HG03108 (cell line): ENCODE data around the gene FARP1.

Experiments used
- ATAC-seq: cut with Tn5 transposase; IDR thresholded peaks from one replicate; pipeline ENCODE4 v1.9.1; 2021; ENCODE audit warnings: moderate library complexity; ENCODE audit not compliant: unreplicated experiment

Gene FARP1

DNA sequence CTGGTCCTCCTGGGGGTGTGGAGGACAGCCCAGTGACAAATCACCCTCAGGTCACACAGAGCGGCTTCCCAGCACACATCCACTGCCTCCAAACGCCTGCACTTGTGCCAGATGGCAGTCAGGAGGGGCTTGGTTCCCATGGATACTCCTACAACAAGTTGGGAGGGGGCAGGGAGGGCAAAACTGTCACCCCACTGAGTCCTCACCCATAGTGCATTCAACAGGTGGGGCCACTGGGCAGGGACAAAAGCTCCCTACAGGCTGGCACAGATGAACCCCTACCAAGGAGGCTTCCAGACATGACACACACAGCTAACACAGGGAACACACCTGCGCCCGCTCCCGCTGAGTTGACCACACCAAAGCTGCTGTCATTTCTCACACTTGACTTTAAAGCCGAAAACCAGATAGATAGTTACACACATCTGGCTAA, 313.5 kb downstream of the FARP1 start:
- no peak for ATAC-seq

DNA sequence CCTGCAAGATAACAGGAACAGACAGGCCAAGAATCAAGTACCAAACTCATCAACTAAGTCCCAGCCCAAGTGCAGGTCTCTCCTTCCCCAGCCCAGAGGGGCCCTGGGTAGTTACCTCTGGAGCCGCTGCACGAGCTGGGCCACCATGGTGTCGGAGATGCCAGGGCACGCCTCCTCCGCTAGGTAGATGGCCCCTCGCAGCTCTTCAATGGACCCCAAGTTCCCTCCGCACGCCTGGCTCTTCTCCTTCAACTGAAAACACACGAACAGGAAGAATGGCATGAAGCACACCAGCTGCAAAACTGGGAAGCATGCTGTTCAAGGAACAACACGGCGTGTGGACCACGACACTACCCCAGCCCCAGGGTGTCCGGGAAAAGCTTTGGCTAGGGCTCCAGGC, 314.2 kb downstream of the FARP1 start:
- ATAC-seq: no peak

DNA sequence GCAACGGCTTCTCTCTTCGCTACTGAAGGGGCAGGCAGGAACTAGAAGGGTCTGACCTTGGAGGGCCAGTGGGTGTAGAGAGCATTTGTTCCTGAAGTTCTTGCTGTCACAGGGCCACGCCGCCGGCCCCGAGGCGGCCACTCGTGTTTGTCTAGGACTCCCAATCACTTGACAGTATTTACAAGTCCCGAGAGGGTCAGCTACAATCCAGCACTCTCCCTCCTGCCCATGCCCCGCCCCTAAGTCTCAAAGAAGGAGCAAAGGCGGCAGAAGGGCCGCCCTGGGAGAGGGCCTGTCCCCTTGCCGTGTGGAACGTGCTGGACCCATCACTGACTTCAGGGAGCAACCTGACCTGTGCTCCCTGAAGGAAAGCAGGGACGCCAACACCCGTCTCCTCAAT, 315.5 kb downstream of the FARP1 start:
- no peak for ATAC-seq

DNA sequence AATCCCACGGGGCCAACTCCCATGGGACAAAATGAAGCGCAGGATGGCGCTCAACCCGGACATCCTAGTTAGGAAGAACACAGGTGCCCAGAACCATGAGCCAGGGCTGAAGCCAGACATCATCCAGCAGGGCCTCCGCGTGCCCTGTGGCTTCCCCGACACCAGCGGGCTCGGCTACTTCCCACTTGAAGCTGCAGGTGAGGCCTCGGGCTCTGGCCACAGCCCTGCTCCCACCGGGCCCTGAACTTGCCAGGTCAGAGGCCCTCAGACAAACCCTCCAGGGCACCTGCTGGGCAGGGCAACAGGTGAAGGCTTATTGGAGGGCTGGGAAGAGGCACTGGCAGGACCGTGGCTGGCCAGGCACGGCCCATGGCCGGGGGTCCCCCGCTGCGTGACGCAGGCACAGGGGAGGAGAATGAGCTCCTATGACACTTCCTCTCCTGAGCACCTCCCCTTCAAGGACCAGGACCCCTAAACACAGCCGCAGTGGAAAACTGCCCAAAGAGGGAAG, 316.3 kb downstream of the FARP1 start:
- no peak for ATAC-seq

DNA sequence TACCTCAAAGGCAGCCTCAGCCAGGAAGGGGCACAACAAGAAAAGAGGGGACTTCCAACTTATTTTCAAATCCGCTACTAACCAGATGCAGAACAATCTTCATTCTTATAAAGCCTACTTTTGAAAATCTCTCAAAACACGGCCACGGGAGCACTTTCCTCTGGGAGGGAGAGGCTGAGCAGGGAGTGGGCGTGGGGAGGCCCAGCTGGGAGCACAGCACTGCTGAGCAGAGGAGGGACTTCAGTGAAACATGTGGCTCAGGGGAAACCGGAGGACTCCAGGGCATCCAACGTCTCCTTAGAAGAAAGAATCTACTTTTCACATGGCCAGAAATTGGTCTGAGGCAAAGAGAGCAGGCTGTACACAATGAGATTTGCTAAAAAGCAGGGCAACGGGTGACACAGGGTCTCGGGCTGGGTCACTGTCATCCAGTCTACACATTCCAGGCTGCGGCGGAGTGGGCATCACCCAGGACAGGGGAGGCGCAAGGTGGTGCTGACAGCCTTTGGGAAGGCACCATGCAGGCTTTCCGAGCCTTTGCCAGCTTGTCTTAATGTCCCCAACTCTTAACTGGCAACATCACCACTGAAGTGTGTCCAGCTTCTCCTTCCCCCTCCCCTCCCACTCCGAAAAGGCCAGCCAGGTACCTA, 317.0 kb downstream of the FARP1 start:
- no peak for ATAC-seq

DNA sequence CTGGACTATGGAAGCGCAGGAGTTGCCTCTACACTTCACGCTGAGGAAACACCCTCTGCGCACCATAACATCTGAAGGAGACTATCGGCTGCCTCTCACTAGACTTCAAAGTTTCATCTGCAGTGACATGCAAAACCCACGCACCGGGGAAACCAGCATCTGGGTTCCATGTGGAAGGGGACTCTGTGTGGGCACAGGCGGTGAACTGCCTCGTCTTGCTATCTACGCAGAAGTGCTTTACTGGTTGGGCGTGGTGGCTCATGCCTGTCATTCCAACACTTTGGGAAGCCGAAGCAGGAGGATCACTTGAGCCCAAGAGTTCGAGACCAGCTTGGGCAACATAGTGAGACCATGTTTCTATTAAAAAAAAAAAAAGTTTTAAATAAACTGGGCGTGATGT, 317.6 kb downstream of the FARP1 start:
- ATAC-seq: no peak

DNA sequence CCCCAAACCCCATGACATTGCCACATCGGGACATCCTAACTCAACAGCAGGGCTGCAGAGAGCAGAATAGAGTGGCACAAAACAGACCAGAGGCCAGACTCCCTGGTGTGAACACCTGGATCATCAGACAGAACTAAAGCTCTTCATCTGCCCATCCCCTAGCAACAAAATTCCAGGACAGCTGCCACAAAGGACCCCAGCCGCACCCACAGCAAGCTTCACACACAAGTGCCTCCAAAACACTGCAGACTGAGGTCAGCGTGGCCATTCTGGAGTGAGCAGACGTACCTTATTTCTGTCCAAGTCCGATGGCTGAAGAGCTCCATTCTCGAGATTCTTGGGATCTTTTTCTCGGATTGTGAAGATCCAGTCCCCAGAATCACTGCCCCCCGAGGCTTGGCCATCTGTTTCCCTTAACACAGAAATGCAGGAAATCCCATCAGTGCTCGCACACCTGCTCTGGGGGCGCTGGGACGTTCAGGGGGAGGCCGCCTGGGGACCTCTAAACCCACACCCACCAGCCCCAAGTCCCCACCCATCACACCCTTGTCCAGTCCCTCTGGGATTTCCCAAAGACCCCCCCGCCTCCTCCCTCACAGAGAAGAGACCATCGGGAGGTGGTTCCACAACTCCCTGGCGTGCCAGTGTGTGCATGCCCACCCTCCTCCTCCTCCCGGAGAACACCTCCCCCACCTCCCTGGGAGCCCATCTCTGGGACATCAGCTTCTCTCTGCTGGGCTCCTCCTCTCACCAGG, 318.8 kb downstream of the FARP1 start:
- no peak for ATAC-seq

DNA sequence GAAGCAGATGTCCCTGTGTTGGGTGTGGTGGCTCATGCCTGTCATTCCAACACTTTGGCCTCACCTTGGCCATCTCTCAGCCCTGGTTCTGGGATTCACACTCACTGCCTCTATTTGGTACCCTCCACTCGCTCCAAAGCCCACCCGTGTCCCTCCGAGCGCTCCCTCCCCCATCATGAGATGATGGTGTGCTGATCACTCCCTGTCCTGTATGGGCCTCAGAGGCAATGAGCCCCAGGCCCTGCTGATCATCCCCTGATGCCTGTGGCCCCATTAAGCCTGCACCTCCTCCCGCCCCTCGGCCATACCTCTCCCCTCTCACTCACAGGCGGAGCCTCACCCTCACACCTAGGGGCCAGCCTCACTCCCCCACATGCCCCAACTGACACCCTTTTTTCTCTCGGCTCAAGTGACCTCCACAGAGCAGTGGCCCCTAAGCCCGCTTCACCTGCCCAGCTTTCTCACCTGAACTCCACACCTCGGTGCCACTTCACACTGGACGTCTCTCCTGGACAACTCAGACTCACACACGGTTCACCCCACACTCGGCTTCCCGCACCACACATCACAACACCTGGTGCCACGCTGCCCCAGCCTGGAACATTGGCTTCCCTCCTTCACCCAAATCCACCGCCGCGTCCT, 319.5 kb downstream of the FARP1 start:
- no peak for ATAC-seq

DNA sequence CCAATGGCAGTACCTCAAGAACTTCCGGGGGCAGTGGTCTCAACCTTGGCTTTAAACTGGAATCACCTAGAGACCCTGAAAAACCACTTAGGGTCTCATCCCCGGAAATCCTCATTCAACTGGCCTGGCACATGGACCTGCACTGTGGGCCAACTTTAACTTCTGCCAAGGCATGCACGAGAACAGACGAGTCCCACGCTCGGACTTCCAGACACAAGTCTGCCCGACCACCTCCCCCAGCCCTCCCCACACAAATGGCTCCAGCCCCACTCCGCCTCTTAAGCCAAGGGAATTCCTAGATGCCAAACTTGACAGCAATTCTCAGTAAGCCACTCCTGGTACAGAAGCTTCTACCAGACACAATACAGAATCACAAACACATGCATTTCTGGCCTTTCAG, 320.1 kb downstream of the FARP1 start:
- ATAC-seq: no peak

DNA sequence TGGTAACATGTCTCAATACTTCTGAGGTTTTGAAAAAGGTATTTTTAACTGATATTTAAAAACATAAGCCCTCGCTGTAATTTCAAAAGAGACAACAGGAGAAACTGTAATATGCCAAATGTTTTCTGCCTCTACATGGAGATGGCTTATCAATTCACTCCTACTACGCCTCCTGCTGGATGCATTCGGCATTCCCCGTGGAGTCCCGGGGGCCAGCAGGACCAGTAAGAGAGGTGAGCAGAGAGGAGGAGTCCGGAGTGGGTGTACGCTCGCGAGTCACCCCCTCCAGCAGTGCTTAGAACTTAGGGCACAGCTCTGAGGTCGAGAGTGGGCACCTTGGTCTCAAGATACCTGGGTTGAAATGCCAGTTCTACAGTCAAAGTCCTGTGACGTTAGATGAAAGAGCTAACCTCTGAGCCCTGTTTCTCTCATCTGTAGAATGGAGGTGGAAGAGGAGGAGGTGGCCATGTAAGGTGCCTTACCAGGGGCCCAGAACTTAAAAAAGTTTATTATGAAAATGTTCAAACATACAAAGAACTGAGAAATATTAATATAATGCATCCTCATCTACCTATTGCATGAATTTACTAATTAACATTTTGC, 323.8 kb downstream of the FARP1 start:
- ATAC-seq: no peak

DNA sequence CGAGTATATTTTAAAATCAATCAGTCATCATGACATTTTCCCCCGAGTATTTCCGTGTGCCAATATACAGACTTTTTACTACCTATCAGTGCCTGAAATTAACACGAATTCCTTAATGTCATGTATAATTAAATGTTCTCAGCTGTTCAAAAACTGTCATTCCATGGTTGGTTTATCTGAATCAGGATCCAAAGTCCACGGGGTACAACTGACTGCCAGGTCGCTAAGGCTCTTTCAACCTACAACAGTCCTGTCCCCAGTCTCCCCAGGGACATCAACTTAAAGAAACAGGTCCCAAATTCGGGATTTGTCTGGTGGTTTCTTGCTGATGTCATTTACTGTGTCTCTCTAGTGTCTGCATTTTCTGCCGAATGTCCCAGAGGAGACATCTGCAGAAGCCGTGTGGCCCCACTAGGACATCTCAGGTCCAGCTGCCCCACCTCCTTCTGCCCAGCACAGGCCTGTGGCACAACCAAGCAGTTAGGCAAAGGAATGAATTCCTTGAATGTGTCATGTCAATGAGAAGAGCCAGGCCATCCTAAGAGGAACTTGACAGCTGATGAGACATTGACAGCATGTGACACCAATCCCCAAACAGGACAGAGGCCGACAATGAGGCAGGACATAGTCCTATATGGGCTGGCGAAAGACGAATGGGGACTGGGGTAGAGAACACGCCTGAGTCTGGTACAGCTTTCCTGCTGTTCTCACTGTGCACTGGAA, 324.5 kb downstream of the FARP1 start:
- no peak for ATAC-seq

DNA sequence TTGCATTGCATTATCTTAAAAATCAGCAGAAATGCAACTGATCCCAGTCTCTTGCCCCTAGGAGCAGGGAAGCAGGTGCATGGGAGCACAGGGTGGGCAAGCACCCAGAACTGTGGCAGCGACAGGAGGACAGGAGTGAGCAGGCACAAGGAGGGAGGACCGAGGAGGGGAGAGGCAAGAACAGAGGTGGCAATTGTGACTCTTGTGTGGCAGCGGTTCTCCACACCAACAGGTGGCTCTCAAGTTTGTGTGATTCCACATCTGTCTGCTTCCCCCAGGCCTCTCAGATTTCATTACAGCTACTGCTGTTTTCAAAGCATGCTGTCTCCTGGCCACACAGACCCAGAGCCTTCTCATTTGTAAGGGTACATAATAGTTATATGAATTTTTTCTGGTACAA, 325.5 kb downstream of the FARP1 start:
- ATAC-seq: no peak

DNA sequence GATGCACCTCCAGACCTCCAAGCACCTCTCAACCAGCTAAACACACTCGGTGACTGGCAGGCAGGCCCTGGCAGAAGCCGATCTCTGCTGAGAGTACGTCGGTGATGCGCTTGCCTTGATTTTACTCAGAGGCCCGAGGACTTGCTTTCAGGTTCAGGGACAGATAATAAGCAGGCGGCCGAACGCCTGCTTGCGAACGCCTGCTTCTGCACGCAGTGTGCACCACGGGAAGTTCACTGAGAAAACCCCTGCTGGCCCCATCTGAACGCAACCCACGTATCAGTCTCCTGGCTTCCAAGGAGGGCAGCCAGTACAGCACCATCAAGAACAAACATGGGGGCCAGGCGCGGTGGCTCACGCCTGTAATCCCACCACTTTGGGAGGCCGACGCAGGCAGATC, 326.0 kb downstream of the FARP1 start:
- no peak for ATAC-seq

DNA sequence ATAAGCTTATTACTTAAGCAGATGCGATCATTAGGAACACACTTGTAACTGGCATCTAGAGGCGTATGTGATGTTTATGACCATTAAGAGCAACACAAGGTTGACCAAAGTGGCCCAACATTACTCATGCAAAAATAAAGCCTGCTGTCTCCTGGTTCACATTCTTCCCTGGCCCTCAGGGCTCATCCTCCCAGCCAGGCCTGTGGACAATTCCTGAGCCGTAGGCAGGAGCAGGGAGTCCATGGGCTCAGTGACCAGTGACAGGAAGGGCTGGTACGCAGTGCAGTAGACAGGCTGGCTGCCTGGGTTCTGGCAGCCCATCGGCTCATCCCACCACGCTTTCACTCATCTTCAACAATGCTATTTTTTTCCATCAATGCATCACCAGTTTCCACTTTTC, 328.0 kb downstream of the FARP1 start:
- no peak for ATAC-seq

DNA sequence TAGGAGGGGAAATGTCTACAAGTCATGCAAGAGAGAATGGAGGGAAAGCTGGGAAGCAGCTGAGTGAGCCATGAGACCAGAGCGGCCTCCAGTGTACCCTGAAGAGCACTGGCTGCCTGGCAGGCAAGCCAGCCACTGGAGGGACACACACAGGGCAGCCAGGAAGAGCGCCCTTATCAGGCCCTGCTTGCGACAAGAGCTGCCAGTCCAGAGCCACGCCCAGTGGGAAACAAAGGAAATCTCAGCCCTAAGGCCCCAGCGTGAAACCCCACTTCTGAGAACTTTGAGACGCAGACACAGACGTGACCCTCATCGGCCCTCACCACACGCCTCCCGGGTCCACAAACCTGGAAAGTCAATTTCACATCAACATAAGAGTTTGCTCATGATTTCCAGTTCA, 329.0 kb downstream of the FARP1 start:
- no peak for ATAC-seq

DNA sequence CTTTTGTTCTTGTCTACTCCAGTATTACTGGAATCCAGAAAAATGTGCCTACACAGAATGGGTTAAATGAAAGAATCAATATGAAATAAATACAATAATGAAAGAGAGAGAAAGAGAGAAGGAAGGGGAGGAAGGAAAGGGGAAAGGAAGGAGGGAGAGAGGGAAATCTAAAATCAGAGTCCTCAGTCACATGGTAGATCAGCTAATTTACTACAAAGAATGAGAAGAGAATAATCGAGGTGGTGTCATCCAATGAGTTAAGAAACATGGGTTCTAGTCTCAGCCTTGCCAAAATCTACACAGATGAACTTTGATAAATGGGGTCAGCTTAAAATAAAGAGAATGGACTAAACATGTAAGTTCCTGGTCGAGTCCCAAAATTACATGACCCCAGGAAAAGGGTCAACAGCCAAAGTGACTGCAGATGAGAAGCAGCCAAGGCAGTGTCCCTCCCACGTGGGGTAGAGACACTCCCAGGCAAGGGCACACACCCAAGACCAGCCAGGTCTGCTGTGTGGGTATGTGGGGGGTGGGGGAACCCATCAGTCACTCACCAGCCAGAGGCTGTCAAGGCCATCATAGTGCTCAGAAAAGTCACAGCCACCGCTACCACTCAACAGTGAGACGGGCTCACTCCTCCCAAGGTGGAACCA, 330.4 kb downstream of the FARP1 start:
- ATAC-seq: no peak

DNA sequence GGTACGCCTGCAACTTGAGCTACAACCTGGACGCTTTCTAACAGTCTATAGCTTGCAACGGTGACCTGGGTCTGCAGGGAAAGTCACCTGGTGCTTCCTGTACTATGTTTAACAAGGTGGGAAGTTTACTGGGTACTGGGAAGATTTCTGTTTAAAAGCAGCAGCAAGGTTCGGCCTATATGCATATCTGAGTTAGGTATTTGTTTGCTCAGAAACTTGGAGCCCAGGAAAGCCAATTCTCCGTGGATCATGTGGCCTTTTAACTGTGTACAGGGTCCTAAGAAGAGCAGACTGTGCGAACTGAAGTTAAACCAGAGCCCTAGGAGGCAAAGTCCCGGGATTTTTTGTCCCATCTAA, 330.9 kb downstream of the FARP1 start:
- no peak for ATAC-seq

DNA sequence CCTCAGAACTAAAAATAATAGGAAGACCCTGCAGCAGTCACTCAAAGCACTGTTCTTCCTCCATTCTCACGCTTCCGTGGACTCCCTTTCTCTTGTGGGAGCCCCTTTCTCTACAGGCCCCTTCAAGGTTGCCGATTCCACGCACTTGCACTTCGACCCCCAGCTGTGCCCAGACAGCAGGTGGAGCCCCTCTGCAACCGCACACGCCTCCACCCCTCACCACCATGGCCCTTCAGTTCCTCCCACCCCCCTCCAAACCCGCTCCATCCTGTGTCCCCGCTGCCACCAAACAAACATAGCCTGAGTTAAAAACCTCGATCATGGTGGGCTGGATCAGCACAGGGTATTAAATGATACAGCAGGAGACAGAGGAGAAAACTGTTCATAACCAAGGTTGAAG, 331.4 kb downstream of the FARP1 start:
- no peak for ATAC-seq

DNA sequence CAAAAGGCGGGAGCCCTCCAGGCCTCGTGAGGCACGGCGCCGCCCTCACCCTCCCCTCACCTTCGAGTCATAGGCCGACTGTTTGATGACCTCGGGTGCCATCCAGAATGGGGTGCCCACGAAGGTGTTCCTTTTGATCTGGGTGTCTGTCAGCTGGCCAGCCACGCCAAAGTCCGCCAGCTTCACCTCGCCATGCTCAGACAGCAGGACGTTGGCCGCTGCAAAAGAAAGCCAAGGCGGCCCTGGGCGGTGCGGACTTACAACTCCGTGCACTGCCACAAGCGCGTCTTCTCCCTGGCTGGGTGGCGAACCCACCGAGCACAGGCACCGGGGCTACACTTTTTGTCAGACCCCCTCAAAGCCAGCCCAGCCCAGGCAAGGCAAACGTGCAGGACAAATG, 331.9 kb downstream of the FARP1 start:
- no peak for ATAC-seq

DNA sequence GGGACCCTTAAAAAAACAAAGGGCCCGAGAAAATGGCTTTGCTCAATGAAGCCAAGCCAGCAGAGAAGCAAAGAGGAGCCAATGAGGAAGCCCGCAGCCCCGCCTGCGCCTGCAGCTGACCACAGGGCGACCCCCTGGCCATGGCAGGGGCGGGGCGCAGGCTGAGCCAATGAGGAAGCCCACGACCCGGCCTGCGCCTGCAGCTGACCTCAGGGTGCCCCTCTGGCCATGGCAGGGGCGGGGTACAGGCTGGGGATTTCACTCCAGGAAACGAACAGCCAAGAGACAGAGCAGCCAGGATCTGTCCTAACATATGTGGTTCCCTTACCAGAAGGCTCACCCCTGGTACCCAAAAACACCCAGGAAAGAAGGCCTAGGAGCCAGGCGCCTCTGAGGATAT, 332.6 kb downstream of the FARP1 start:
- ATAC-seq: no peak

DNA sequence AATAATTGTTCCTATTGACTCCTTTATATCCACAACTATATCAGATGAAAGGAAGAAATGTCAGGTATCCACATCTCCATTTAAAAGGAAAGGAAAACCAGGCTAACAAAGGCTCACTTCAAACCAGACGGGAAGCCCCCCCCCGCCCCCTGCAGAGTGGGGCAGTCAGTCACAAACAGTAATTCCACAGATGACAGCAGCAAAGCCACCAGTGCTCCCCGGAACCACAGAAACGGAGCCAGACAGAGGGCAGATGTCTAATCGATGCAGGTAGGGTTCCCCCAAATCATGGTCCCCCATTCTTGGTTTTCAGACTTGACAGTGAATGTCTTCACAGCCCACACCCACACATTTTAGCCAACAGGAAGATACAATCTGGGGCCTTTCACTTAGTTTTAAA, 333.2 kb downstream of the FARP1 start:
- peak; percentile 24 for ATAC-seq
